Activated naive CD4-positive, alpha-beta T cell treated with anti-CD3 and anti-CD28 coated beads, Interleukin-2, amount 50 U/mL, for 72 hours (primary cell): ENCODE results near the gene TRAF1. TPM values are rescaled to one million over a fixed set of nuclear protein-coding genes. Genes with fewer than 3 reads are reported as not detected.

Experiments
- ATAC-seq, 2 donors: fragments of 150-1000 bp; cut with Tn5 transposase; 2 replicates each; pipeline ENCODE4 v1.10.0; 2021; ENCODE audit warnings: mild to moderate bottlenecking in 2 of 2, moderate library complexity in 2 of 2
- DNase-seq, 2 donors: peaks; one replicate each; pipeline ENCODE4 v3.0.0; 2021 to 2022; ENCODE audit warnings: low spot score in 2 of 2
- H3K27ac Mint-ChIP-seq, 2 donors: one replicate each; pipeline ENCODE4 v1.8.0; 2022; ENCODE audit warnings: mild to moderate bottlenecking in 2 of 2, mixed read lengths in 2 of 2
- H3K36me3 Mint-ChIP-seq, 2 donors: one replicate each; pipeline ENCODE4 v1.8.0; 2022; ENCODE audit warnings: mixed read lengths in 2 of 2
- H3K9me3 Mint-ChIP-seq, 2 donors: one replicate each; pipeline ENCODE4 v1.8.0; 2022; ENCODE audit warnings: mixed read lengths in 2 of 2
- total RNA-seq, 2 donors: library from RNA; stranded (reverse); gene quantifications; one replicate each; pipeline ENCODE4 v1.2.3, GENCODE V29; 2022

TRAF1 gene
- total RNA-seq, 2 donors from 2014 or later: 99.5 to 100 TPM

- Mint-ChIP-seq H3K9me3 (no peaks in the 10 kb centered on the region), H3K36me3 (peaks cover 33 to 77% of the 10 kb centered on the region in 2 donors), H3K27ac (peak overlapping the region; percentile 85 to 96)
- ATAC-seq (peak; percentile 13 to 28), DNase-seq (no peak)
These were observed 22.3 kb downstream of the TRAF1 start for GRCh38 chr9:120904061-120904977.

GRCh38 chr9:120902569-120903535 lies 23.7 kb downstream of the TRAF1 start:
- H3K27ac Mint-ChIP-seq: peak overlapping the region; percentile 85 to 96
- H3K36me3 Mint-ChIP-seq: peaks cover 26 to 69% of the 10 kb centered on the region in 2 donors
- ATAC-seq: peak in 1 of 2 donors; percentile 19
- H3K9me3 Mint-ChIP-seq: no peaks in the 10 kb centered on the region
- no peak for DNase-seq

- Mint-ChIP-seq H3K9me3 (no peaks in the 10 kb centered on the region), H3K27ac (peak overlapping the region; percentile 85 to 88), H3K36me3 (peaks cover 18 to 64% of the 10 kb centered on the region in 2 donors)
- DNase-seq (no peak), ATAC-seq (no peak)
These were observed 24.6 kb downstream of the TRAF1 start for GRCh38 chr9:120901755-120902568.

GRCh38 chr9:120900824-120901223 lies 25.8 kb downstream of the TRAF1 start:
- peaks cover 12 to 59% of the 10 kb centered on the region in 2 donors for H3K36me3 Mint-ChIP-seq
- peak overlapping the region; percentile 85 to 96 for H3K27ac Mint-ChIP-seq
- no peaks in the 10 kb centered on the region for H3K9me3 Mint-ChIP-seq
- DNase-seq (no peak), ATAC-seq (no peak)

- ATAC-seq (no peak), DNase-seq (no peak)
- H3K9me3 Mint-ChIP-seq: no peaks in the 10 kb centered on the region
- peaks cover 1 to 47% of the 10 kb centered on the region in 2 donors for H3K36me3 Mint-ChIP-seq
- H3K27ac Mint-ChIP-seq: peak overlapping the region; percentile 85 to 96
These were observed 27.0 kb downstream of the TRAF1 start for GRCh38 chr9:120899490-120900068.

- Mint-ChIP-seq H3K27ac (peak overlapping the region; percentile 85 to 91), H3K36me3 (peaks cover 0 to 44% of the 10 kb centered on the region in 2 donors), H3K9me3 (no peaks in the 10 kb centered on the region)
- ATAC-seq (no peak), DNase-seq (no peak)
These were observed 28.2 kb downstream of the TRAF1 start for GRCh38 chr9:120898396-120898795.

- Mint-ChIP-seq H3K36me3 (peaks cover 0 to 29% of the 10 kb centered on the region in 2 donors), H3K27ac (peak overlapping the region in 1 of 2 donors; percentile 79), H3K9me3 (no peaks in the 10 kb centered on the region)
- DNase-seq (no peak), ATAC-seq (no peak)
These were observed 30.6 kb downstream of the TRAF1 start for GRCh38 chr9:120895951-120896350.

GRCh38 chr9:120894321-120895148 lies 32.1 kb downstream of the TRAF1 start:
- DNase-seq (no peak), ATAC-seq (no peak)
- Mint-ChIP-seq H3K36me3 (peaks cover 0 to 17% of the 10 kb centered on the region in 2 donors), H3K27ac (peak overlapping the region; percentile 79 to 94), H3K9me3 (no peaks in the 10 kb centered on the region)

GRCh38 chr9:120893611-120894307 lies 32.8 kb downstream of the TRAF1 start:
- peaks cover 0 to 17% of the 10 kb centered on the region in 2 donors for H3K36me3 Mint-ChIP-seq
- H3K27ac Mint-ChIP-seq: peak overlapping the region; percentile 94 to 99
- ATAC-seq: peak in 1 of 2 donors; percentile 19
- no peak for DNase-seq
- no peaks in the 10 kb centered on the region for H3K9me3 Mint-ChIP-seq

GRCh38 chr9:120892748-120893610 lies 33.6 kb downstream of the TRAF1 start:
- H3K9me3 Mint-ChIP-seq: peaks cover 0 to 3% of the 10 kb centered on the region in 2 donors
- H3K27ac Mint-ChIP-seq: peak overlapping the region; percentile 94 to 99
- DNase-seq (peak; percentile 61 to 80), ATAC-seq (peak; percentile 71 to 72)
- H3K36me3 Mint-ChIP-seq: peaks cover 0 to 17% of the 10 kb centered on the region in 2 donors

GRCh38 chr9:120891884-120892747 lies 34.5 kb downstream of the TRAF1 start:
- DNase-seq (no peak), ATAC-seq (peak; percentile 26 to 44)
- H3K36me3 Mint-ChIP-seq: peaks cover 0 to 14% of the 10 kb centered on the region in 2 donors
- H3K27ac Mint-ChIP-seq: peak overlapping the region; percentile 94 to 99
- peaks cover 0 to 3% of the 10 kb centered on the region in 2 donors for H3K9me3 Mint-ChIP-seq

- H3K36me3 Mint-ChIP-seq: peaks cover 0 to 12% of the 10 kb centered on the region in 2 donors
- ATAC-seq: peak; percentile 48 to 73
- peak overlapping the region; percentile 94 to 99 for H3K27ac Mint-ChIP-seq
- peak in 1 of 2 donors; percentile 76 for DNase-seq
- H3K9me3 Mint-ChIP-seq: peaks cover 0 to 3% of the 10 kb centered on the region in 2 donors
These were observed 35.2 kb downstream of the TRAF1 start for GRCh38 chr9:120891245-120891883.
